GM21576 (cell line): ENCODE data around the gene MCM9.
A peak's percentile ranks its signal among the peaks of the same experiment; 100 is the strongest.

Experiments
- ATAC-seq: cut with Tn5 transposase; IDR thresholded peaks from one replicate; pipeline ENCODE4 v1.9.1; 2021; ENCODE audit warnings: mild to moderate bottlenecking, moderate library complexity; ENCODE audit not compliant: unreplicated experiment

The MCM9 gene

DNA sequence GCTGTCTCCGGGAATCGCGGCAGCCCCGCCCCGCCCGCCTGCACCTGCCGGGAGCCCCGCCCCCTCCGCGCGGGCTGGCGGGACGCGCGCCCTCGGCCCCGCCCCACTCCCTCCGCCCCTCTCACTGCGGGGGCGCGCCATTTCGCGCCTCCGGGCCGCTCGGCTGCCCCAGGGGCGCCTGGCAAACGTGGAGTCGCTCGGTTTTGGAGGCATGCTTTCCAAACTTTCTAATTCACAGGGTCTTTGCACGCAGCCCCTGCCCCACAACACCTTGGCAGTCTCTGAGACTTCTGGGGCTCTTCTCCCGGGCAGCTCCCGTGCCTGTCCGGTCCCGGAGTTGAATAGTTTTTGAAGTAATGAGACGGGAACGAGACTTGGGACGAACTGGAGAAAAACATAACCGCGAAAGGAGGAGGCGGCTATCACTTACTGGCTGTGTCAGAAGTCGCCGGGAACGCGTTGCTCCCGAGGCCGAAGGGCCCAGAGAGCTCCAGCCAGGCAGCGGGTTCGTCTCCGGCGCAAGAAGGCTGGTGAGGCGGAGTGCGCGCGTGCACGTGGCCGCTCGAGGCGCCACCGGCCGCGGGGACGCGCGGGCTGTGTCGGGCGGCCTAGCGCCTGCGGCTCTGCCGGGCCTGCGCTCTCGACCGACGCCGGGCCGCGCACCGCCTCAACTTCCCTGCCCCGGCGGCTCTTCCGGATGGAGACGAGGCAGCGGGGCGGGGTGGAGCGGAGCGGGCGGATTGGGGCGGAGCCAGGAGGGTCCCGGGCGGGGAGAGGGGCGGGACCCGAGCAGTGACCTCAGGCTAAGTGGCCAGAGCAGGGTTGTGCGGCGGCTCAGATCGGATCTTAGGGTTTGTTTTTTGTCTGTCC, at the start of gene MCM9:
Gene MCM9, minus strand, starts transcription at position 699 of the 870 bp plus-strand sequence. CDS start 3,436 bp downstream, outside the sequence.
- ATAC-seq: peak; percentile 94

DNA sequence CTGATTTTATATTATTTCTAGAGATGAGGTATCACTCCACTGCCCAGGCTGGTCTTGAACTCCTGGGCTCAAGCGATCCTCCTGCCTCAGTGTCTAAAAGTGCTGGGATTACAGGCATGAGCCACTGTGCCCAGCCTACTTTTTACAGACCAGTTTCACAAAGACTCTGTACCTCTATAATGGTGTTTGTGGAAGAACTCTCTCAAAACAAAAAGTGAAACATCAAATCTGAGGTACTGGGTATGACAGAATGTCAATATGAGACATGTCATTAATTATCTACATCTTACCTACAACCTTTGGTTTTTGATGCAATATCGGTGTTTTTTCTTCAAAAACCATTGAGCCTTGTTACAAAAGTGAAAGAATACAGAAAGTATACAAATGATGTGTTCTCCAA, 49.4 kb upstream of the MCM9 start:
- no peak for ATAC-seq

DNA sequence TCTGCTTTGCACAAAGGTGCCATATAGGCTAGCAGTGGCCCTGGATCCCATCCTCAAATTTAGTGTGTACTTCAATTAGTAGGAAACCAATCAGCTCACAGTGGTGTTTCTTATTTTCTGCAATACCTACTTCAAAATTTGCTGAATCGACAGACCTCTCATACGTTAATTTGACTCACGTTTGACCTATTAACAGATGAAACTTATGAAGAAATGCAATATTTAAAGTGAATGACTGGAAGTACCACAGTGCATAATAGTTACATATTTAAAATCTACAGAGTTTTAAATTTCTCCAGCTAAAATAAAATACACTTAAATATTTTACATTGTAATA, 47.6 kb upstream of the MCM9 start:
- ATAC-seq: no peak

DNA sequence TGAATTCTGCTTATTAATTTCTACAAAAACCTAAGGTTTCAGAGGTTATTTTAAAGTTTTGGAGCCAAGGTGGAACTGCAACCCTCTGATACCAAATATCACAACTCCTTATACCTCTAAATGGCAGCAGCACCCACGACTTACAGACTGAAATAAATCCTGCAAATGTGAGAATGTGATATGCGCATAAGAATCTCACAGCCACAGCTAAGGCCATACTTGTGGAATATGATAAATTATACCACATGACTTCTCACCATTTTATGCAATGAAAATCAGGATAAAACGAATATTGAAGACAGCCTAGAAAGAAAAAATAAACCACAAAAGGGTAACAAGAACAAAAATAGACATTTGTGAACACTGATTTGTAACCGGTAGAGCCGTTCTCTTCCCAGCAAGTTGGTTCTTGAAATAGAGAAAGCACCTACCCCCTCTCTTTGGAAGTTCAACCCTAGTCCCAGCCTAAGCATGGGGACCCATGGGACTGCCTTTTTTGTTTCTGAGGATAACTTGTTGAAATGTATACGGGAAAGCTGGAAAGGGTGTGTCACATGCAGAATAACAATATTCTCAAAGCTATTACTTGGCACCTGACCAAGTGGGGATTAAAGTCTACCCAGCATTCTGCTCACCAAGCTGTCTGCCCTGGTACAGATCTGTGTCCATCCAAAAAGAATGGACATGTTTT, 47.1 kb upstream of the MCM9 start:
- no peak for ATAC-seq

DNA sequence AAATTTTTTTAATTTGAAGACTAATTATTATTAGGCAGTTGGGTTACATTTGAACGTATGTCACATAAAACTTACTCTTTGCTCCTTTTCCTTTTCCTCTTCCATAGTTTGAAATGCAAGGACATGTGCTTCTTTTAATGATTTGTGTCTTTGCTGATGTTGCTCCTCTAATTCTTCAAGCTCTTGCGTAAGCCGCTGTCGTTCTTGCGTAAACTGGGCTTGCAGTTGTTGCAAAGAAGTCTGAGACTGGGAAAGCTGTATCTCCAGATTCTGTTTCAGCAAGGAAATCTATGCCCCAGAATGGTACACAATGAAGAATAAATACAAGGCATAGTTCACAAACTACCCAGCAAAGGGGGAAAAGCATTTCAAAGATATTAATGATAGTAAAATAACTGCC, 45.1 kb upstream of the MCM9 start:
- no peak for ATAC-seq

DNA sequence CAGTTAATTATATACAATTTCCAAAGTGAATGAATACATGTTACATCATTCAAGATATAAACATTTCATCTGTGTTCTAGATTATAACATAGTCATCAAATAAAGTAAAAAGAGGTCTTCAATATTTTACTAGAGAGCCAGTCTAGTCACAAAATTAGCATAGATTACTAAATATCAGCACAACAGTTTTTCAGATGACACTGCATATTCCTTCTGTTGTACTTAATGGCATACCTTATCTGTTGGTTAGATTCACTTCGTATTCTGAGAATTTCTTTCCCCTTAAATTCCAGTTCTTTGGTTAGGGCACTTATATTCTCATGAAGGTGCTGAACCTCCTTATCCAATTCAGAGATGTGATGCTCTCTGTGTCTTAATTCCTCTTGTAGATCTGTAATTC, 39.8 kb upstream of the MCM9 start:
- no peak for ATAC-seq

DNA sequence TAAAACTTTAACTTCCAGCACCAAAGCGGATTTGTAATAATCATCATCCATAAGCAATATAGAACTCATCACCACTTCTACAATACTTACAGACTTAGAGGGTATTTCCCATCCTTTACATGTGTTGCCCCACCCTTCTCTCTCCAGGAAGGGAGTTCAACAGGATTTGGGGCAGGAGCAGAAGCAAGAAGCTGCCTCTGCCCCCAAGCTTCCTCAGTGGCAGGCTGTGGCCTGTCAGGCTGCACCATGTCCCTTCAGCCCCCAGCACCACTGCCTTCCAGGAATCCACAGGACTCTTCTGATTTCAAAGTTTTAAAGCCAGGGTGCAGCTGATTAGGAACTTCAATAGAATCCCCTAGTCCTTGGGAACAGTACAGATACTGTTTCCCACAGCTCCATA, 36.7 kb upstream of the MCM9 start:
- no peak for ATAC-seq

DNA sequence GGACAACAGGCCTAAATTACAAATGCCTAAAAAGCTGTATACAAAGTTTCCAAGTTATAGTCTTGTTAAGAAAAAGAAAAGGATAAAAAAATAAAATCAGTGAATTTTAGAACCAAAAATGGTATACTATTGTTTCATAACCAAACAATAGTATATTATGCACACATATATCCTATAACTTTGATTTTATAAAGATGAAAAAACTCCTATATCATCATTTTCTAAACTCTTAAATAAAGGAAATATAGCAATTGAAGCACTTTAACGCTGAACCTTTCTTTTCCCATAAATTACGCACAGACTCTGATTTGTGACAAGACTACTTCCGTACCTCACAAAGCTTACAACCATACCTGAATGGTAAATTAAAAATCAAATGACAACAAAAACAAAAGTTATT, 35.9 kb upstream of the MCM9 start:
- no peak for ATAC-seq

DNA sequence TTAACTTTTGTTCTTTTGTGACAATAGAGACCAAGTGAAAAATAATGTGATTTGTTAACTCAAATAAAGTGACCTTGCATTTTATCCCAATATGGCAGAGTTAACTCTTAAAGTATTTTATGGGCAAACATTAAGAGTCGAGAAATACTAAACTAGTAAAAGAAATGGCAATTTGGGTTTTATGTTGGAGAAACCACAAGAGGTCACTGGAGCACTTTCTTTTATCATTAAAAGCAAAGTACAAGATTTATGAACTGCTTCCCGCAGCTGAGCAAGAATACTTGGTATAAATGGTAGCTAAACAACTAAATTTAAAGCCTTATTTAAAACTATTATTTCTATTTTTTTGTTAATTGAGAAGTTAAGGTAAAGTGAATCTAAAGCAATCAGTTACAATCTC, 33.5 kb upstream of the MCM9 start:
- no peak for ATAC-seq

DNA sequence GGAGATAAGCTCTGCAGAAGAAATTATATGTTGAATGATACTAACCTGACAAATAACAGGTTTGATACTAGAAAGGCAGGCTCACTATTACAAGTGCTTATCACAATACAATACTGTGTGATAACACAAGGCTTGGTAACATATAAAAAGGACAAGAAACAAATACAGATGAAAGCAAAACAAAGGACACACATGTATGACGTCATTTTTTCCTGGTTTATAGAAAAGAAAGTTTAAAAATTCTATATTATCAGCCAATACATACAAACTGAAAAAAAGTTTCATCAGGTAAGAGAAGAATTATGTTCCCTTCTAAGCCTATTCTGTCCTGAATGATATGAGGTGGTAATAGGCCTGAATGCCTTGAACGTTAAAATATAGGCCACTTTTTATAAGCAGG, 32.3 kb upstream of the MCM9 start:
- no peak for ATAC-seq

DNA sequence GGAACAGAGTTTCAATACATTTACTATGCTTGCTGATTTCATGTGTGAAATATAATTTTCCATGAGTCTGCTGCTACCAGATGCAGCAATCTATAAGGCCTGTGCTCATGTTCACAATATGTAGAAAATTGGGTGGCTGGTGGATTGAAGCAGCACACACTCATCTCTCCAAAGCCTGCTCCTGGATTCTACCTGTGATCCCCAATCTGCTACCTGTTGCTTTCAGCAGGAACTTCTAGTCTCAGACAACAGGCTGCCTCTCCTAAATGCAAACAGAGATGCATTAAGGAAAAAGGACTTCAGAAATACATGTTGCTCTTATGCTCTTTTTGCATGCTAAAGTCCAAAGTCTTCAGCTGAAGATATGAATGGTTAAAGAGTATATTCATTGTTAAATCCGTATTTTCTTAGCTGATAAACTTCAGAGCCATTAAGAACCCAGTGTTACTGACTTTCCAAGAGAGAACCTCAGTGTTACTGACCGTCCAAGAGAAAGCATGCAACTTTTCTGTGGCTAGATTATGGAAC, 30.9 kb upstream of the MCM9 start:
- ATAC-seq: no peak

DNA sequence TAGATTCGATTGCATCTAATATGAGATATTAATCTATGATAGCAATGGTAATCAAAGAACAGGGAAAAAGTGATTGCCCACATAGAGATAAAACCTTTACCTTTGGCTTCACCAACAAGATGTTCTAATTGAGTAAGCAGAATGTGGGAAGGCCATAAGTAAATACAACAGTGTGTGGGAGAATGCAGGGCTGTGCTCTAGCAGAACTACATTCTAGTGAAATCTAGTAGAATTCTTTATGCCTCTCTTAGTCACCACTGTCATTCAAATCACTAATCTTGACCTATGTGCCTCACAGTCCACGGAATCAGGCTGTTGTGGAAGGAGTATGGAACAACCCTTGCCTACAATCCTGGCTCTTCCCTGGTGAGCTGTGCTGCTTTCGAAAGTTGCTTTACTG, 30.4 kb upstream of the MCM9 start:
- no peak for ATAC-seq

DNA sequence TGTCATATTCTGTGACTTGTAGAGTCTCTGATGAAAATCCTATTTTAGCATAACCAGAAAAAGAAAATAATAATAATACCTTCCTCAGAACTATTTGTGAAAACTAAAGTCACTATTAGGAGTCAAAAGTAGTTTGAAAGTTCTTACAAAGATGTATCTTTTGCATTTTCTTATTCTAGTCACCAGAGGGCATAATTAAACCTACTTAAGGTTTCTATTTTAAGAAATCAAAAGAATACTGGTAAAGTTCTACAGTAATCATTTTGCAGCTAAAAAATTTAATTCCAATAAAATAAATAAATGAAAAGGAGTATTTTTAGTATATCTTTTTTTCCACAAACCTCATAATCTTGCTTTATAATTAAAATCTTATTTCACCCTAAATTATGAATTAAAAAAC, 28.0 kb upstream of the MCM9 start:
- no peak for ATAC-seq

DNA sequence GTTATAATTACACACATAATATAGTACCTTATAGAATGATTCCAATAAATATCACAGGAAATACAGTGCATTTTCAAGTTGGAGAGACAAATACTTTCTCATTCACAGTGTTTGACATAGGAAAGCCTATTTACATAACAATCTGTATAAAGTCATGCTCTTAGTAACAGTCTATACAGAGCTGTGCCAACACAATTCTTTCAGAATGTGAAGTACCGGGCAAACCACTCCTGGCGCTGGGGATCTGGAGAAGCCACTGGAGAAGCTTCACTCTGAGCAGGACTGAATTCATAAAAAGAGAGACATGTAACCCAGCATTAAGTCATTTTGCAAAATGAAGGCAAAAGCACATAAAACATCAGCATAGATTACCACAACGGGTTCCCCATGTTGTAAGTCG, 24.9 kb upstream of the MCM9 start:
- ATAC-seq: no peak

DNA sequence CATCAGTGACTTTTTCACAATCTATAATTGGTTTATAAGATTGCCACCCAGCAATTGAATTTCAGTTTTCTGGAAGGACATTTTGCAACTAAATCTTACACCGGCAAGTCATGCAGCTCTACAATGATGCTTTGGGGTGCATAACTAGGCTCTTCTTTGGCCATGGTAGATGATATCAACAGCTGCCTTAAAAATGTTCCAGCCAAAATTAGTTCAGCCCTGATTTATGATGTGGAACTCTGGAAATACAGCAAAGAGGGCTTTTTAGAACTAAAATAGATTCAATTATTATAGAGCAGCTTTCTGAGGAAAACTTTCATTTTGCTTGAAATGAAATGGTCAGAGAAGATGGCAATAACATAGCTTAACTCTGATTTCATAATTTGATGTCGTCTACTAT, 18.4 kb upstream of the MCM9 start:
- ATAC-seq: no peak

DNA sequence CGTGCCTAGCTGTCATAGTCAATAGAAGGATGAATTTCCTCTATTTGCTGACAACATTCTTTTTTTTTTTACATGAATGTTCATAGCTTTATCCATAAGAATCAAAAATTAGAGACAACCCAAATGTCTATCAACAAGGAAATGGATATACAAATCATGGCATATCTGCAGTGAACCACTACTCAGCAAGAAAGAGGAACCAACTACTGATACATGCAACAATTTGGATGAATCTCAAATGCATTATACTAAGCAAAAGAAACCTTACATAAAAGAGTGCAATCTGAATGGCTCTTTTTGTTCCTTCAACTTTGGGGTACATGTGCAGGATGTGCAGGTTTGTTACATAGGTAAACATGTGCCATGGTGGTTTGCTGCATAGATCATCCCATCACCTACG, 17.7 kb upstream of the MCM9 start:
- no peak for ATAC-seq

DNA sequence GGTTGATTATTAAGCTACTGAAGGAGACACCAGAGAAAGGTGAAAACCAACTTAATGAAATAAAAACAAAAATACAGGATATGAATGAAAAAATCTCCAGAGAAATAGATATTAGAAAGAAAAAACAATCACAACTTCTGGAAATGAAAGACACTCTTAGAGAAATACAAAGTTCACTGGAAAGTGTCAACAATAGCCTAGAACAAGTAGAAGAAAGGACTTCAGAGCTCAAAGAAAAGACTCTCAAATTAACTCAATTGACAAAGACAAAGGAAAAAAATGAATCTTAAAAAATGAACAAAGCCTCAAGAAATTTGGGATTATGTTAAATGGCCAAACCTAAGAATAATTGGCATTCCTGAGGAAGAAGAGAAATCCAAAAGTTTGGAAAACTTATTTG, 10.3 kb upstream of the MCM9 start:
- ATAC-seq: no peak

DNA sequence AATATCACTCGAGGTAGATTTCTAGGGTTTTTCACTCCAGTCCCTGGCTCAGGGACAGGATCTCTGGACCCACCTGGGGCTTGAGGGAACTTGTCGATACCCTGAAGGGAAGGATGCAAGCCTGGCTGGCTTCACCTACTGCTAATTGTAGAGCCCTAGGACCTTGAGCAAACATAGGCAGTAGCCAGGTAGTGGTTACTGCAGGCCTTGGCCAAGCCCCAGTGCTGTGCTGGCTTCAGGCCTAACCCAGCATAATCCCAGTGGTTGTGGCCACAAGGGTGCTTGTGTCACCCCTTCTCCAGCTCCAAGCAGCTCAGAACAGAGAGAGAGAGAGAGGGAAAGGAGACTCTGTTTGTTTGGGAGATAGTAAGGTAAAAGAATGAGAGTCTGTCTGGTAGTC, 5.8 kb upstream of the MCM9 start:
- ATAC-seq: no peak

DNA sequence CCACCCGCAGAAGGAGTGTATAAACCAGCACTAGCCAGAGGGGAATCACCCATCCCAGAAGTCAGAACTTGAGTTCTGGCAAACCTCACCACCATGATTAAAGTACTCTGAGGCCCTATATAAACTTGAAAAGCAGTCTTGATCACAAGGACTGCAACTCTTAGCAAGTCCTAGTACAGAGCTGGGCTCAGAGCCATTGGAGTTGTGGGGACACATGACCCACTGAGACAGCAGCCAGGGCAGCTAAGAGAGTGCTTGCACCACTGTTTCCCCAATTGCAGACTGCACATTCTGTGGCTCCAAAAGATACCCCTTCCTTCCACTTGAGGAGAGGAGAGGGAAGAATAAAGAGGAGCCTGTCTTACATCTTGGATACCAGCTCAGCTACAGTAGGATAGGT, 4.7 kb upstream of the MCM9 start:
- no peak for ATAC-seq

DNA sequence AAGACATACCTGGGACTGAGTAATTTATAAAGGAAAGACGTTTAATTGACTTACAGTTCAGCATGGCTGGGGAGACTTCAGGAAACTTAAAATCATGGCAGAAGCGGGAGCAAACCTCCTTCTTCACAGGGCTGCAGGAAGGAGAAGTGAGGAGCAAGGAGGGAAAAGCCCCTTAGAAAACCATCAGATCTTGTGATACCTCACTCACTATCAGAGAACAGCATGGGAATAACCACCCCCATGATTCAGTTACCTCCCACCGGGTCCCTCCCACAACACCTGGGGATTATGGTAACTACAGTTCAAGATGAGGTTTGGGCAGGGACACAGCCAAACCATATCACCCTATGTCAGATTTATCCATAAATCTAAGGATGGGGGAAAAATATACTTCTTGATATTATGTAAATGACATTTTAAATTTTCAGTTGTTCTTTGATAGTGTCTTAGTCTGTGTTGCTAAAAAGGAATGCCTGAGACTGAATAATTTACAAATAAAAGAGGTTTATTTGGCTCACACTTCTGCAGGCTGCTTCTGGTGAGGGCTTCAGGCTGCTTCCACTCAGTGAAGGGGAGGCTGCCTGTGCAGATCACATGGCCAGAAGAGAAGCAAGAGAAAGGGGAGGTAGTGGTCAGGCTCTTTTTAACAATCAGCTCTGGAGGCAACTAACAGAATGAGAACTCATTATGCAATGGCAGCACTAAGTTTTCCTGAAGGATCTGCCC, 1.2 kb upstream of the MCM9 start:
- no peak for ATAC-seq

DNA sequence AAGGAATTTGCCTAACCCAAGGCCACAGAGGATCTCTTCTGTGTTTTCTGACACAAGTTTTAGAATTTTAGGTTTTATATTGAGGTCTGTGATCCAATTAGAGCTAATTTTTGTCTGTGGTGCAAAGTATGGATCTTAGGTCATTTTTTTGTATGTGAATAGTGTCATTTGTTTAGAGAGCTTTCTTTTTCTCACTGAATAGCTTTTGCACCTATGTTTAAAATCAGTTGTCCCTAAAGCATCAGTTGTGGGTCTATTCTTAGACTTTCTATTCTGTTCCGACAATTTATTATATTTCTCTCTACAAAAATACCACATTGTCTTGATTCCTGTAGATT, 341 bp upstream of the MCM9 start:
- ATAC-seq: peak; percentile 1
